HEK293 (cell line): ENCODE data around the gene PJVK.
A peak's percentile ranks its signal among the peaks of the same experiment; 100 is the strongest.

Experiments
- CTCF ChIA-PET: fragments of 350-600 bp; formaldehyde crosslinking; extraction: SDS; loops from one replicate; lab custom pipeline; 2021; ENCODE audit warnings: antibody characterized with exemption; lab: Yijun Ruan, JAX
- POLR2A ChIA-PET: fragments of 300-600 bp; formaldehyde crosslinking; extraction: SDS; loops from one replicate; lab custom pipeline; 2020; ENCODE audit warnings: antibody characterized with exemption, inconsistent platforms; lab: Yijun Ruan, JAX
- H3K27ac ChIP-seq: fragments of 200-500 bp; sonication (Bioruptor generic); 2 replicates; pipeline ENCODE4 v1.5.1; 2014; ENCODE audit warnings: low read depth, low read length, control low read depth, inconsistent platforms; ENCODE audit errors: extremely low read depth
- H3K36me3 ChIP-seq, 2 experiments: fragments of 200-500 bp in 1 of 2; sonication (Bioruptor generic) in 1 of 2; 1 replicate in 1 of 2; 2 replicates in 1 of 2; pipeline ENCODE4 v1.5.1; 2014 to 2017; ENCODE audit warnings: inconsistent platforms in 2 of 2, low read length in 2 of 2; ENCODE audit not compliant: control insufficient read depth in 2 of 2, insufficient read depth in 1 of 2
- H3K4me1 ChIP-seq: fragments of 200-500 bp; sonication (Bioruptor generic); 2 replicates; pipeline ENCODE4 v1.5.1; 2014; ENCODE audit warnings: mild to moderate bottlenecking, low read length, inconsistent platforms; ENCODE audit not compliant: control insufficient read depth, insufficient read depth
- H3K4me3 ChIP-seq: 2 replicates; pipeline ENCODE4 v1.5.1; 2011; ENCODE audit warnings: low read depth, mild to moderate bottlenecking, control low read depth, low read length, moderate library complexity
- H3K9me3 ChIP-seq: fragments of 200-500 bp; sonication (Bioruptor generic); 2 replicates; pipeline ENCODE4 v1.5.1; 2014; ENCODE audit warnings: low read depth, low read length, inconsistent platforms; ENCODE audit not compliant: control insufficient read depth, insufficient read depth
- BCL6B ChIP-seq: fragments of 450-650 bp; formaldehyde crosslinking; IDR thresholded peaks from 2 replicates; pipeline ENCODE4 v1.5.1; 2017; ENCODE audit warnings: missing biosample characterization, missing genetic modification characterization
- GFI1B ChIP-seq: fragments of 450-650 bp; formaldehyde crosslinking; IDR thresholded peaks from 2 replicates; pipeline ENCODE4 v1.5.1; 2016; ENCODE audit warnings: missing biosample characterization, missing genetic modification characterization
- GLIS1 ChIP-seq: fragments of 450-650 bp; formaldehyde crosslinking; IDR thresholded peaks from 2 replicates; pipeline ENCODE4 v1.5.1; 2016; ENCODE audit warnings: missing biosample characterization, missing genetic modification characterization
- ZBTB11 ChIP-seq: fragments of 450-650 bp; formaldehyde crosslinking; conservative IDR thresholded peaks from 2 replicates; pipeline ENCODE4 v1.5.1; 2016; ENCODE audit warnings: low read depth, missing biosample characterization, missing genetic modification characterization
- ZBTB17 ChIP-seq: fragments of 450-650 bp; formaldehyde crosslinking; IDR thresholded peaks from 2 replicates; pipeline ENCODE4 v1.5.1; 2016; ENCODE audit warnings: missing biosample characterization, missing genetic modification characterization
- ZEB2 ChIP-seq: fragments of 450-650 bp; formaldehyde crosslinking; IDR thresholded peaks from 2 replicates; pipeline ENCODE4 v1.5.1; 2016; ENCODE audit warnings: missing biosample characterization, missing genetic modification characterization
- ZFHX2 ChIP-seq: fragments of 450-650 bp; formaldehyde crosslinking; conservative IDR thresholded peaks from 2 replicates; pipeline ENCODE4 v1.5.1; 2016; ENCODE audit warnings: missing biosample characterization, missing genetic modification characterization
- ZNF214 ChIP-seq: fragments of 450-650 bp; formaldehyde crosslinking; IDR thresholded peaks from 2 replicates; pipeline ENCODE4 v1.5.1; 2017; ENCODE audit warnings: missing biosample characterization, mild to moderate bottlenecking, missing genetic modification characterization, borderline replicate concordance
- ZNF248 ChIP-seq: fragments of 450-650 bp; formaldehyde crosslinking; IDR thresholded peaks from 2 replicates; pipeline ENCODE4 v1.5.1; 2017; ENCODE audit warnings: missing biosample characterization, missing genetic modification characterization
- ZNF280D ChIP-seq: fragments of 450-650 bp; formaldehyde crosslinking; IDR thresholded peaks from 2 replicates; pipeline ENCODE4 v1.5.1; 2016; ENCODE audit warnings: missing biosample characterization, missing genetic modification characterization
- ZNF354C ChIP-seq: fragments of 450-650 bp; formaldehyde crosslinking; IDR thresholded peaks from 2 replicates; pipeline ENCODE4 v1.5.1; 2016; ENCODE audit warnings: missing biosample characterization, missing genetic modification characterization, low read depth, borderline replicate concordance
- ZNF398 ChIP-seq: fragments of 450-650 bp; formaldehyde crosslinking; IDR thresholded peaks from 2 replicates; pipeline ENCODE4 v1.5.1; 2017; ENCODE audit warnings: missing biosample characterization, missing genetic modification characterization
- ZNF449 ChIP-seq: fragments of 450-650 bp; formaldehyde crosslinking; IDR thresholded peaks from 2 replicates; pipeline ENCODE4 v1.5.1; 2017; ENCODE audit warnings: missing biosample characterization, mild to moderate bottlenecking, missing genetic modification characterization, moderate library complexity
- ZNF529 ChIP-seq: fragments of 450-650 bp; formaldehyde crosslinking; IDR thresholded peaks from 2 replicates; pipeline ENCODE4 v1.5.1; 2017; ENCODE audit warnings: missing genetic modification characterization, missing biosample characterization; ENCODE audit not compliant: insufficient replicate concordance
- ZNF558 ChIP-seq: fragments of 450-650 bp; formaldehyde crosslinking; IDR thresholded peaks from 2 replicates; pipeline ENCODE4 v1.5.1; 2016; ENCODE audit warnings: missing biosample characterization, missing genetic modification characterization
- ZNF621 ChIP-seq: fragments of 450-650 bp; formaldehyde crosslinking; IDR thresholded peaks from 2 replicates; pipeline ENCODE4 v1.5.1; 2017; ENCODE audit warnings: missing biosample characterization, missing genetic modification characterization
- ZNF660 ChIP-seq: fragments of 450-650 bp; IDR thresholded peaks from 2 replicates; pipeline ENCODE4 v1.5.1; 2018; ENCODE audit warnings: missing biosample characterization, mild to moderate bottlenecking, missing genetic modification characterization
- ZNF692 ChIP-seq: fragments of 450-650 bp; formaldehyde crosslinking; IDR thresholded peaks from 2 replicates; pipeline ENCODE4 v1.5.1; 2016; ENCODE audit warnings: missing biosample characterization, missing genetic modification characterization
- ZNF704 ChIP-seq: fragments of 450-650 bp; formaldehyde crosslinking; IDR thresholded peaks from 2 replicates; pipeline ENCODE4 v1.5.1; 2016; ENCODE audit warnings: missing biosample characterization, missing genetic modification characterization
- ZNF747 ChIP-seq: fragments of 450-650 bp; formaldehyde crosslinking; IDR thresholded peaks from 2 replicates; pipeline ENCODE4 v1.5.1; 2016; ENCODE audit warnings: missing biosample characterization, missing genetic modification characterization
- ZNF76 ChIP-seq: fragments of 450-650 bp; formaldehyde crosslinking; IDR thresholded peaks from 2 replicates; pipeline ENCODE4; 2016; ENCODE audit warnings: low read depth, missing biosample characterization, missing genetic modification characterization, borderline replicate concordance
- ZNF776 ChIP-seq: fragments of 450-650 bp; formaldehyde crosslinking; IDR thresholded peaks from 2 replicates; pipeline ENCODE4 v1.5.0; 2017; ENCODE audit warnings: missing biosample characterization, missing genetic modification characterization, borderline replicate concordance

PJVK gene

GRCh38 chr2:178469219-178469849 is 18.2 kb downstream of the PJVK start:
- CTCF ChIA-PET, result interaction anchor here (0.6 kb wide), 1 partner anchor 13 kb away, joined by 3 read pairs; no protein-coding TSS in a partner anchor
- no peak for TF ChIP-seq GFI1B (tag by site-specific recombination)
- TF ChIP-seq ZNF354C (tag by site-specific recombination), result no peak
- TF ChIP-seq ZNF529 (tag by site-specific recombination), result no peak
- TF ChIP-seq ZFHX2, result no peak
- TF ChIP-seq ZNF214, result no peak
- no peak for TF ChIP-seq ZNF449
- TF ChIP-seq ZNF692 (tag by site-specific recombination), result no peak
- TF ChIP-seq ZNF660, result no peak
- TF ChIP-seq ZNF76 (tag by site-specific recombination), result no peak
- no peak for TF ChIP-seq ZBTB11 (tag by site-specific recombination)
- TF ChIP-seq ZBTB17 (tag by site-specific recombination), result peak; percentile 36; the same call in 1 of the 2 replicates
- no peak for TF ChIP-seq ZNF776 (tag by site-specific recombination)
- TF ChIP-seq GLIS1 (tag by site-specific recombination), result no peak
- no peak for TF ChIP-seq ZNF398
- no peak for TF ChIP-seq ZNF558 (tag by site-specific recombination)
- TF ChIP-seq ZNF704 (tag by site-specific recombination), result no peak
- no peak for TF ChIP-seq ZNF747 (tag by site-specific recombination)
- TF ChIP-seq BCL6B (tag by site-specific recombination), result 0 out of 2 replicates have a peak, but pooled peaks have one; percentile 27
- TF ChIP-seq ZEB2 (tag by site-specific recombination), result 0 out of 2 replicates have a peak, but pooled peaks have one; percentile 40
- no peak for TF ChIP-seq ZNF280D (tag by site-specific recombination)
- no peak for TF ChIP-seq ZNF248 (tag by site-specific recombination)
- TF ChIP-seq ZNF621 (tag by site-specific recombination), result no peak

More at GRCh38 chr2:178469219-178469849, 18.2 kb downstream of the PJVK start:
- POLR2A ChIA-PET, result interaction anchor here (0.9 kb wide), 1 partner anchor 18 kb away, joined by 5 read pairs; the partner anchor contains the start of genes PJVK and PRKRA
- H3K36me3 ChIP-seq, result peaks cover 0 to 16% of the 10 kb centered on the region in 2 experiments; a peak in 1 of 3 replicates
- H3K27ac ChIP-seq, result no peak overlapping the region
- H3K4me3 ChIP-seq, result no peak overlapping the region
- H3K9me3 ChIP-seq, result no peaks in the 10 kb centered on the region
- peaks cover 7% of the 10 kb centered on the region for H3K4me1 ChIP-seq
